GM12878 (cell line): ENCODE data around the gene SRSF9.

Experiments used
- ATF3 ChIP-seq: IDR thresholded peaks from 2 replicates; pipeline ENCODE4 v1.6.1; 2011; ENCODE audit warnings: low read depth, mild to moderate bottlenecking, low read length, moderate library complexity, borderline replicate concordance; ENCODE audit errors: extremely low read depth
- BMI1 ChIP-seq: fragments of 450-650 bp; IDR thresholded peaks from 2 replicates; pipeline ENCODE4 v1.6.1; 2016; ENCODE audit warnings: mild to moderate bottlenecking, moderate library complexity, borderline replicate concordance
- CBFB ChIP-seq: IDR thresholded peaks from 2 replicates; pipeline ENCODE4 v1.6.1; 2016; ENCODE audit warnings: antibody characterized with exemption, low read depth
- CTCF ChIP-seq, 3 experiments: IDR thresholded peaks in 2 of 3; conservative IDR thresholded peaks in 1 of 3; 2 replicates each; pipeline ENCODE4 v1.5.1; 2011; ENCODE audit warnings: low read depth in 3 of 3, low read length in 3 of 3, mild to moderate bottlenecking in 3 of 3, control low read depth in 2 of 3, moderate library complexity in 2 of 3, inconsistent platforms in 1 of 3, mixed read lengths in 1 of 3; ENCODE audit not compliant: control insufficient read depth in 2 of 3, insufficient read depth in 1 of 3; ENCODE audit errors: extremely low read depth in 1 of 3
- EP300 ChIP-seq, 2 experiments: fragments of 150-350 bp in 1 of 2; IDR thresholded peaks; 2 replicates each; pipeline ENCODE4 v1.6.1; 2011 to 2012; ENCODE audit warnings: low read depth in 2 of 2, low read length in 2 of 2, borderline replicate concordance in 1 of 2, improper control_type of control experiment in 1 of 2, inconsistent platforms in 1 of 2; ENCODE audit not compliant: control insufficient read depth in 1 of 2
- SMARCA5 ChIP-seq: fragments of 450-650 bp; IDR thresholded peaks from 2 replicates; pipeline ENCODE4 v1.6.1; 2017; ENCODE audit warnings: mild to moderate bottlenecking
- TBL1XR1 ChIP-seq: IDR thresholded peaks from 2 replicates; pipeline ENCODE4 v1.6.1; 2012; ENCODE audit warnings: low read depth, low read length, improper control_type of control experiment
- YY1 ChIP-seq: IDR thresholded peaks from 2 replicates; pipeline ENCODE4 v1.6.1; 2011; ENCODE audit warnings: low read depth, mild to moderate bottlenecking, low read length

GRCh38 chr12:120460157-120460556 is 9.4 kb downstream of the SRSF9 start:
- no peak for TF ChIP-seq TBL1XR1
- no peak for TF ChIP-seq SMARCA5
- TF ChIP-seq YY1 = no peak
- TF ChIP-seq EP300 (IDR thresholded peaks at IDR 0.05; ENCODE audit: borderline replicate concordance in 1 of 2, control insufficient read depth in 1 of 2, low read depth in 2 of 2, low read length in 2 of 2) = no peak
- TF ChIP-seq CBFB = no peak
- TF ChIP-seq BMI1 = no peak
- TF ChIP-seq ATF3 = no peak
- no peak for TF ChIP-seq CTCF (IDR thresholded peaks at IDR 0.05 in 2 of 3, conservative IDR thresholded peaks at IDR 0.05 in 1 of 3; ENCODE audit: control insufficient read depth in 2 of 3, extremely low read depth in 1 of 3, insufficient read depth in 1 of 3, low read depth in 3 of 3, low read length in 3 of 3)
